H1 (cell line): ENCODE measurements around the gene OR52K1. TPM values are rescaled to one million over a fixed set of nuclear protein-coding genes. Genes with fewer than 3 reads are reported as not detected.

Experiments used
- CTCF ChIA-PET: fragments of 300-600 bp; sonication (Branson Sonifier 250); formaldehyde crosslinking; loops from one replicate; lab custom pipeline; 2021; ENCODE audit not compliant: partially characterized antibody; lab: Charles Lee
- POLR2A ChIA-PET: fragments of 300-600 bp; sonication (Branson Sonifier 250); formaldehyde crosslinking; loops from one replicate; lab custom pipeline; 2021; ENCODE audit warnings: inconsistent platforms; ENCODE audit not compliant: partially characterized antibody; lab: Charles Lee
- DNase-seq, 2 experiments: peaks; one replicate each; pipeline versions ENCODE4 v3.0.0 to v3.0.0-alpha.2; 2010 to 2022; ENCODE audit warnings: low spot score in 2 of 2, low read depth in 1 of 2, mixed read lengths in 1 of 2
- FAIRE-seq: peaks from 2 replicates; lab custom pipeline; 2011; peaks lifted over from hg19 to GRCh38; lab: Jason Lieb, UNC
- H2AFZ ChIP-seq: 2 replicates; pipeline ENCODE4 v1.8.1; 2012; ENCODE audit warnings: low read length, inconsistent platforms
- H2AK5ac ChIP-seq: 2 replicates; pipeline ENCODE4 v1.6.1; 2013; ENCODE audit warnings: low read depth, low read length
- H2BK120ac ChIP-seq: replicated peaks from 2 replicates; pipeline ENCODE3; 2013; ENCODE audit warnings: low read depth, low read length, inconsistent platforms
- H2BK12ac ChIP-seq: 2 replicates; pipeline ENCODE4 v1.6.1; 2013; ENCODE audit warnings: low read depth, low read length
- H2BK15ac ChIP-seq: 2 replicates; pipeline ENCODE4 v1.6.1; 2013; ENCODE audit warnings: low read length
- H2BK20ac ChIP-seq: 2 replicates; pipeline ENCODE4 v1.6.1; 2013; ENCODE audit warnings: low read length
- H2BK5ac ChIP-seq: 2 replicates; pipeline ENCODE4 v1.6.1; 2013; ENCODE audit warnings: low read depth, low read length
- H3K14ac ChIP-seq: 2 replicates; pipeline ENCODE4 v1.6.1; 2013; ENCODE audit warnings: inconsistent platforms; ENCODE audit not compliant: insufficient read length
- H3K18ac ChIP-seq: 2 replicates; pipeline ENCODE4 v1.6.1; 2013; ENCODE audit warnings: low read length; ENCODE audit errors: extremely low read depth
- H3K23ac ChIP-seq: 2 replicates; pipeline ENCODE4 v1.6.1; 2013; ENCODE audit warnings: inconsistent platforms; ENCODE audit not compliant: insufficient read length
- H3K23me2 ChIP-seq: 2 replicates; pipeline ENCODE4 v1.6.1; 2013; ENCODE audit warnings: low read depth, low read length
- H3K27ac ChIP-seq: 2 replicates; pipeline ENCODE4 v1.6.1; 2011; ENCODE audit warnings: low read depth, low read length, inconsistent platforms
- H3K27me3 ChIP-seq, 4 experiments: replicated peaks in 1 of 4; 1 replicate in 1 of 4; 2 replicates in 3 of 4; pipeline versions ENCODE4 v1.6.1 to v1.8.1; 2011 to 2013; ENCODE audit warnings: low read length in 3 of 4, mild to moderate bottlenecking in 3 of 4, inconsistent platforms in 2 of 4, mixed read lengths in 2 of 4, moderate library complexity in 1 of 4; ENCODE audit not compliant: control insufficient read depth in 3 of 4, insufficient read depth in 3 of 4; ENCODE audit errors: extremely low read depth in 1 of 4
- H3K36me3 ChIP-seq, 4 experiments: 2 replicates each; pipeline versions ENCODE4 v1.6.1 to v1.8.1; 2011 to 2013; ENCODE audit warnings: mild to moderate bottlenecking in 4 of 4, low read length in 3 of 4, moderate library complexity in 2 of 4, control low read depth in 1 of 4, inconsistent platforms in 1 of 4; ENCODE audit not compliant: insufficient read depth in 4 of 4, control insufficient read depth in 2 of 4
- H3K4ac ChIP-seq: replicated peaks from 2 replicates; pipeline ENCODE3; 2013; ENCODE audit warnings: low read length, low read depth, mixed read lengths, inconsistent platforms; ENCODE audit not compliant: insufficient read length
- H3K4me1 ChIP-seq, 4 experiments: replicated peaks in 1 of 4; 1 replicate in 1 of 4; 2 replicates in 3 of 4; pipeline versions ENCODE4 v1.6.1 to v1.8.1; 2011 to 2013; ENCODE audit warnings: low read length in 3 of 4, inconsistent platforms in 2 of 4, mixed read lengths in 1 of 4; ENCODE audit not compliant: insufficient read depth in 4 of 4, control insufficient read depth in 3 of 4
- H3K4me2 ChIP-seq, 2 experiments: 2 replicates each; pipeline versions ENCODE4 v1.6.1 to v1.8.1; 2011 to 2013; ENCODE audit warnings: low read depth in 2 of 2, low read length in 2 of 2, control low read depth in 1 of 2, inconsistent platforms in 1 of 2, mild to moderate bottlenecking in 1 of 2; ENCODE audit not compliant: insufficient read depth in 1 of 2
- H3K4me3 ChIP-seq, 4 experiments: fragments of 200-600, 300-600 bp in 1 of 4; sonication (generic), shearing (Covaris generic), sonication (Bioruptor Twin) in 1 of 4; 2 replicates each; pipeline versions ENCODE4 v1.5.1 to v1.8.1; 2011 to 2016; ENCODE audit warnings: low read length in 4 of 4, low read depth in 3 of 4, control low read depth in 2 of 4, inconsistent platforms in 2 of 4, mild to moderate bottlenecking in 2 of 4, mixed read lengths in 1 of 4, moderate library complexity in 1 of 4; ENCODE audit not compliant: insufficient read depth in 2 of 4; ENCODE audit errors: extremely low read depth in 1 of 4
- H3K56ac ChIP-seq: replicated peaks from 2 replicates; pipeline ENCODE3; 2013; ENCODE audit warnings: low read depth, mild to moderate bottlenecking, mixed read lengths, low read length, inconsistent platforms; ENCODE audit not compliant: insufficient read length
- H3K79me1 ChIP-seq: 2 replicates; pipeline ENCODE4 v1.6.1; 2013; ENCODE audit warnings: low read depth, low read length, control low read depth
- H3K79me2 ChIP-seq, 2 experiments: 2 replicates each; pipeline versions ENCODE4 v1.6.1 to v1.8.1; 2012 to 2013; ENCODE audit warnings: low read length in 2 of 2, mild to moderate bottlenecking in 2 of 2, inconsistent platforms in 1 of 2; ENCODE audit not compliant: insufficient read depth in 2 of 2, control insufficient read depth in 1 of 2
- H3K9ac ChIP-seq, 4 experiments: replicated peaks in 1 of 4; 1 replicate in 1 of 4; 2 replicates in 3 of 4; pipeline versions ENCODE4 v1.6.1 to v1.8.1; 2011 to 2013; ENCODE audit warnings: low read depth in 3 of 4, low read length in 3 of 4, control low read depth in 2 of 4, mild to moderate bottlenecking in 2 of 4, moderate library complexity in 2 of 4, inconsistent platforms in 1 of 4; ENCODE audit errors: extremely low read depth in 1 of 4
- H3K9me3 ChIP-seq, 2 experiments: 2 replicates each; pipeline versions ENCODE4 v1.6.1 to v1.8.1; 2012 to 2013; ENCODE audit warnings: mild to moderate bottlenecking in 2 of 2, moderate library complexity in 2 of 2, control low read depth in 1 of 2, inconsistent platforms in 1 of 2, low read depth in 1 of 2, low read length in 1 of 2, mixed read lengths in 1 of 2; ENCODE audit not compliant: insufficient read depth in 2 of 2
- H4K20me1 ChIP-seq, 2 experiments: replicated peaks in 1 of 2; 2 replicates each; pipeline versions ENCODE3 to v1.8.1; 2011 to 2013; ENCODE audit warnings: inconsistent platforms in 2 of 2, low read length in 2 of 2, mild to moderate bottlenecking in 1 of 2; ENCODE audit not compliant: insufficient read depth in 2 of 2, control insufficient read depth in 1 of 2
- H4K5ac ChIP-seq: 2 replicates; pipeline ENCODE4 v1.6.1; 2013; ENCODE audit warnings: low read length, low read depth, mixed read lengths, inconsistent platforms; ENCODE audit not compliant: insufficient read length
- H4K8ac ChIP-seq: 2 replicates; pipeline ENCODE4 v1.8.0; 2013; ENCODE audit warnings: mild to moderate bottlenecking, moderate library complexity, low read length, inconsistent platforms; ENCODE audit not compliant: insufficient read depth; ENCODE audit errors: extremely low read depth
- H4K91ac ChIP-seq: replicated peaks from 2 replicates; pipeline ENCODE3; 2013; ENCODE audit warnings: low read length, mixed read lengths, inconsistent platforms; ENCODE audit not compliant: insufficient read length
- ASH2L ChIP-seq: fragments of 200-600, 300-600 bp; sonication (generic); IDR thresholded peaks from one replicate; pipeline ENCODE4 v1.7.1; 2017; ENCODE audit warnings: low read length
- BACH1 ChIP-seq: IDR thresholded peaks from 2 replicates; pipeline ENCODE4 v1.6.1; 2012; ENCODE audit warnings: low read length, improper control_type of control experiment
- CEBPB ChIP-seq: IDR thresholded peaks from 2 replicates; pipeline ENCODE4 v1.6.1; 2012; ENCODE audit warnings: low read depth, low read length
- CHD1 ChIP-seq: IDR thresholded peaks from 2 replicates; pipeline ENCODE4 v1.6.1; 2012; ENCODE audit warnings: low read depth, low read length, improper control_type of control experiment
- GTF2F1 ChIP-seq: IDR thresholded peaks from 2 replicates; pipeline ENCODE4 v1.6.1; 2012; ENCODE audit warnings: low read depth, low read length, improper control_type of control experiment, borderline replicate concordance
- JUND ChIP-seq: IDR thresholded peaks from 2 replicates; pipeline ENCODE4 v1.6.1; 2011; ENCODE audit warnings: mild to moderate bottlenecking, improper control_type of control experiment, low read length
- KDM1A ChIP-seq: fragments of 200-600, 300-600 bp; sonication (generic); IDR thresholded peaks from 2 replicates; pipeline ENCODE4 v1.7.1; 2016; ENCODE audit warnings: mild to moderate bottlenecking, low read length, borderline replicate concordance
- NRF1 ChIP-seq: IDR thresholded peaks from 2 replicates; pipeline ENCODE4 v1.6.1; 2011; ENCODE audit warnings: mild to moderate bottlenecking, low read depth, low read length, improper control_type of control experiment
- POU5F1 ChIP-seq: IDR thresholded peaks from 2 replicates; pipeline ENCODE4 v1.6.1; 2011; ENCODE audit warnings: low read depth, mild to moderate bottlenecking, low read length, moderate library complexity
- RAD21 ChIP-seq, 2 experiments: IDR thresholded peaks in 1 of 2; conservative IDR thresholded peaks in 1 of 2; 2 replicates each; pipeline ENCODE4 v1.6.1; 2011; ENCODE audit warnings: low read depth in 2 of 2, low read length in 2 of 2, improper control_type of control experiment in 1 of 2, inconsistent platforms in 1 of 2, mild to moderate bottlenecking in 1 of 2, moderate library complexity in 1 of 2
- RBBP5 ChIP-seq: IDR thresholded peaks from 2 replicates; pipeline ENCODE4 v1.7.1; 2012; ENCODE audit warnings: low read depth, mild to moderate bottlenecking, inconsistent platforms, low read length, moderate library complexity, borderline replicate concordance
- RFX5 ChIP-seq: IDR thresholded peaks from 2 replicates; pipeline ENCODE4 v1.6.1; 2011; ENCODE audit warnings: low read depth, low read length, improper control_type of control experiment, borderline replicate concordance
- RNF2 ChIP-seq: fragments of 200-900, 300-1000 bp; sonication (generic); IDR thresholded peaks from 2 replicates; pipeline ENCODE4 v1.7.1; 2016; ENCODE audit warnings: borderline replicate concordance, low read depth, mild to moderate bottlenecking, antibody characterized with exemption, low read length; ENCODE audit not compliant: poor library complexity, severe bottlenecking; ENCODE audit errors: missing control alignments
- SIRT6 ChIP-seq: IDR thresholded peaks from one replicate; pipeline ENCODE4 v1.7.1; 2012; ENCODE audit warnings: low read length, inconsistent platforms
- SP4 ChIP-seq: IDR thresholded peaks from 2 replicates; pipeline ENCODE4 v1.6.1; 2012; ENCODE audit warnings: low read length, inconsistent platforms
- YY1 ChIP-seq: IDR thresholded peaks from 2 replicates; pipeline ENCODE4 v1.6.1; 2011; ENCODE audit warnings: low read depth, mild to moderate bottlenecking, low read length
- WGBS, 2 experiments: shearing (Covaris generic) in 1 of 2; methylation state at CpG; one replicate each; pipeline versions ENCODE4 v1.1.6 to v1.1.7; 2013 to 2015; ENCODE audit warnings: low lambda C conversion rate in 2 of 2, mixed read lengths in 2 of 2, inconsistent platforms in 1 of 2, low coverage in 1 of 2, missing lambda C conversion rate in 1 of 2; ENCODE audit not compliant: insufficient replicate concordance in 2 of 2, insufficient coverage in 1 of 2, insufficient read length in 1 of 2; ENCODE audit errors: extremely low coverage in 1 of 2, missing lambda C conversion rate in 1 of 2; 5-methylcytosine and 5-hydroxymethylcytosine counted together
- polyA plus RNA-seq, 7 experiments: library from polyadenylated mRNA; depleted of rRNA in 3 of 7; stranded (reverse) in 5 of 7; unstranded in 2 of 7; fragments of >200 nt in 5 of 7; fragments of 200-250 nt in 2 of 7; gene quantifications; 1 replicate in 5 of 7; 2 replicates in 1 of 7; 4 replicates in 1 of 7; pipeline versions ENCODE4 v1.2.1 to v1.2.3, GENCODE V29; 2011 to 2013; ENCODE audit warnings: missing spikeins in 2 of 7, mixed read lengths in 2 of 7
- total RNA-seq: library from RNA; stranded (reverse); fragmentation: NEBNext Ultra II Directional; extraction: Animal tissue kit (Norgen Biotek cat#: 25700); gene quantifications from 2 replicates; pipeline ENCODE4 v1.2.1, GENCODE V29; 2021

Gene OR52K1
- total and polyA plus RNA-seq, 2 of the 8 experiments (the other 6 are each of a cell fraction or from before 2014, with no cell fraction given) = not detected

DNA sequence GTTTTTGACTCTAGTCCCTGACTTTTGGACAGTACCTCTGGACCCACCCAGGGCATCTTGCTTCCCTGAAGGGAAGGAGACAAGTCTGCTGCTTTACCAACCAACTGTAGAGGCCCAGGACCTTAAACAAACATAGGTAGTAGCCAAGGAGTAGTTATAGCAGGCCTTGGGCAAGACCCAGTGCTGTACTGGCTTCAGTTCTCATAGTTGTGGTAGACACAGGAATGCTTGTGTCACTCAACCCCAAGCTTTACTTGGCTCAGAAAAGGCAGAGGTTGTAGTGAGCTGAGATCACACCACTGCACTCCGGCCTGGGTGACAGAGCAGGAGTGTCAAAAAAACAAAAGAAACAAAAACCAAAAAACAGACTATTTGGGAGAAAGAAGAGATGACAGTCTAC lies 41.2 kb downstream of the OR52K1 start:
- H3K79me1 ChIP-seq = no peaks in the 10 kb centered on the region
- TF ChIP-seq ASH2L = no peak
- no peak for TF ChIP-seq BACH1
- TF ChIP-seq KDM1A = no peak
- no peak for TF ChIP-seq RBBP5
- TF ChIP-seq SIRT6 = no peak
- TF ChIP-seq RFX5 = no peak
- TF ChIP-seq POU5F1 = no peak
- no peak for TF ChIP-seq NRF1
- TF ChIP-seq CHD1 = no peak
- TF ChIP-seq SP4 = no peak
- no peak for TF ChIP-seq RNF2
- no peak for TF ChIP-seq JUND
- no peak for TF ChIP-seq YY1
- TF ChIP-seq CEBPB = no peak
- TF ChIP-seq GTF2F1 = no peak
- TF ChIP-seq RAD21 (IDR thresholded peaks at IDR 0.05 in 1 of 2, conservative IDR thresholded peaks at IDR 0.05 in 1 of 2; ENCODE audit: low read depth in 2 of 2, low read length in 2 of 2) = no peak

More for the DNA sequence above, 41.2 kb downstream of the OR52K1 start:
- DNase-seq = no peak
- no peaks in the 10 kb centered on the region for H3K27me3 ChIP-seq
- H2BK5ac ChIP-seq = no peak overlapping the region
- no peak overlapping the region for H3K9ac ChIP-seq
- no peaks in the 10 kb centered on the region for H3K4me1 ChIP-seq
- no peak overlapping the region for H4K91ac ChIP-seq
- no peak for FAIRE-seq
- H2BK20ac ChIP-seq = no peak overlapping the region
- H3K4me3 ChIP-seq = no peak overlapping the region
- no peak overlapping the region for H2BK15ac ChIP-seq
- POLR2A ChIA-PET = no interaction called here
- no peaks in the 10 kb centered on the region for H4K20me1 ChIP-seq
- H3K14ac ChIP-seq = no peak overlapping the region
- H3K23ac ChIP-seq = no peak overlapping the region
- H3K79me2 ChIP-seq = no peaks in the 10 kb centered on the region
- no peak overlapping the region for H2AFZ ChIP-seq
- H4K8ac ChIP-seq = no peak overlapping the region
- no peak overlapping the region for H3K4me2 ChIP-seq
- no peak overlapping the region for H2BK120ac ChIP-seq
- no peak overlapping the region for H3K4ac ChIP-seq
- no peak overlapping the region for H2BK12ac ChIP-seq
- no peak overlapping the region for H4K5ac ChIP-seq
- H3K27ac ChIP-seq = no peak overlapping the region
- no peaks in the 10 kb centered on the region for H3K36me3 ChIP-seq
- no peak overlapping the region for H3K18ac ChIP-seq
- no peaks in the 10 kb centered on the region for H3K23me2 ChIP-seq
- CTCF ChIA-PET = interaction anchor here (1.3 to 1.4 kb wide), 2 partner anchors 14 to 336 kb away, joined by 4 read pairs; no protein-coding TSS in a partner anchor
- no peaks in the 10 kb centered on the region for H3K9me3 ChIP-seq
- no peak overlapping the region for H2AK5ac ChIP-seq
- no peak overlapping the region for H3K56ac ChIP-seq
- WGBS, 2 experiments = 86% methylated on average over 1 of the region's 1 CpG; no CpG with 5 or more reads in 1 of the 2 experiments
